Measurements from ENCODE around the gene TRPM5. TPM values are rescaled to one million over a fixed set of nuclear protein-coding genes. Genes with fewer than 3 reads are reported as not detected.
"Not testable (repeated sequence)": the region's sequence is repeated elsewhere in the genome, so short reads cannot be mapped to it uniquely, and the experiment has no call there.

TRPM5 gene
- total and polyA plus RNA-seq, 8 donors: 0.15 to 11.6 (median 0.45) TPM; not detected in 1

DNA sequence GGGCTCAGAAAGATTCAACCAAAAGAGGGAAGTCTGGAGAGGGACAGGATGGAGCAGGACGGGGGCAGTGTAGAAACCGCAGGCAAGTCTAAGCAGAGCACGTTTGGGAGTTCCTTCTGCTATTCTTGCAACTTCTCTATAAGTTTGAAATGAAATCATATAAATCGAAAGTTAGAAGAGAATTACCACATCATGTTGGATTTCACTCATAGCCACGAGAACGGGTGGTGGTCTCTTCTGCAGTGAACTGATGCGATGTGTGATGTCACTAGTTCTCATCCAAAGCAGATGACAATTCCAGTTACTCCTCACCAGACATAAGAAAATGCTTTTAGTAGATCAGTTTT lies 36.5 kb upstream of the TRPM5 start:
- no peak overlapping the region for H3K4me3 ChIP-seq
- intact Hi-C loops (cut with DNase I; ENCODE audit: low total_unique reads): no loop called here
- H3K4me1 ChIP-seq: peaks cover 12 to 21% (median 15%) of the 10 kb centered on the region in 4 donors
- 60 to 71% (median 68%) methylated on average over 7 of the region's 7 CpGs for WGBS, 5 donors
- TF ChIP-seq CTCF (IDR thresholded peaks at IDR 0.05) (no peak), POLR2AphosphoS5 (IDR thresholded peaks at IDR 0.05) (no peak), POLR2A (IDR thresholded peaks at IDR 0.05) (no peak), EP300 (IDR thresholded peaks at IDR 0.05) (no peak)
- H3K9me3 ChIP-seq: peaks cover 0 to 10% (median 5%) of the 10 kb centered on the region in 4 donors
- H3K36me3 ChIP-seq: no peaks in the 10 kb centered on the region
- H3K27me3 ChIP-seq: peaks cover 0 to 18% (median 0%) of the 10 kb centered on the region in 3 donors
- DNase-seq: no peak
- H3K27ac ChIP-seq: peak overlapping the region in 2 of 5 donors; percentile 21 to 52

- Histone ChIP-seq H3K4me1 (peaks cover 12 to 21% (median 15%) of the 10 kb centered on the region in 4 donors), H3K9me3 (peaks cover 0 to 10% (median 5%) of the 10 kb centered on the region in 4 donors), H3K27me3 (peaks cover 0 to 18% (median 0%) of the 10 kb centered on the region in 3 donors)
- WGBS, 5 donors: 65 to 74% (median 73%) methylated on average over 6 of the region's 6 CpGs
- H3K4me3 ChIP-seq; H3K36me3 ChIP-seq; DNase-seq; intact Hi-C loops (cut with DNase I; ENCODE audit: low total_unique reads); H3K27ac ChIP-seq: not testable (repeated sequence)
Measured at GRCh38 chr11:2480067-2480873, 36.0 kb upstream of the TRPM5 start.

DNA sequence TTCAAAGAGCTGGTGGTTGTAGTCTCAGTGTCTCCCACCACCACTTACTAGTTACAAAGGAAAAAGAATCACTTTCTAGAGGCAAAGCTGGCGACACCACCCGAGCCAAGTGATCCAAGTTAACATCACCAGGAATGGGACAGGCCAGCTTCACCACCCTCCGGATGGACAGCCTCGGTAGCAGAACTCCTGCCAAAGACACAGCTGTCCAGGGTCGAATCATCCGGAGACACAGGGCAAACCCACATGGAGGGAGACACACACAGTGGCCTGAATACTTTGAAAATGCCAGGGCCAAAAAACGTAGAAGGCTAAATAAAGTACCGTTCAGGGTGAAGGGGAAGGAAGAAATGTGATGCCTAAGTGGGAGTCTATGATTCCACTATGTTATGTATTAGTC lies 33.6 kb upstream of the TRPM5 start:
- WGBS, 5 donors: 79 to 87% (median 83%) methylated on average over 8 of the region's 8 CpGs
- H3K27me3 ChIP-seq: peaks cover 0 to 14% (median 0%) of the 10 kb centered on the region in 3 donors
- intact Hi-C loops (cut with DNase I; ENCODE audit: low total_unique reads): no loop called here
- peaks cover 12 to 32% (median 18%) of the 10 kb centered on the region in 4 donors for H3K4me1 ChIP-seq
- no peak overlapping the region for H3K4me3 ChIP-seq
- H3K27ac ChIP-seq: peak overlapping the region in 2 of 5 donors; percentile 31 to 74
- no peaks in the 10 kb centered on the region for H3K36me3 ChIP-seq
- no peak for DNase-seq
- peaks cover 0 to 10% (median 5%) of the 10 kb centered on the region in 4 donors for H3K9me3 ChIP-seq
- TF ChIP-seq EP300 (IDR thresholded peaks at IDR 0.05): no peak
- no peak for TF ChIP-seq CTCF (IDR thresholded peaks at IDR 0.05)
- no peak for TF ChIP-seq POLR2A (IDR thresholded peaks at IDR 0.05)
- no peak for TF ChIP-seq POLR2AphosphoS5 (IDR thresholded peaks at IDR 0.05)

DNA sequence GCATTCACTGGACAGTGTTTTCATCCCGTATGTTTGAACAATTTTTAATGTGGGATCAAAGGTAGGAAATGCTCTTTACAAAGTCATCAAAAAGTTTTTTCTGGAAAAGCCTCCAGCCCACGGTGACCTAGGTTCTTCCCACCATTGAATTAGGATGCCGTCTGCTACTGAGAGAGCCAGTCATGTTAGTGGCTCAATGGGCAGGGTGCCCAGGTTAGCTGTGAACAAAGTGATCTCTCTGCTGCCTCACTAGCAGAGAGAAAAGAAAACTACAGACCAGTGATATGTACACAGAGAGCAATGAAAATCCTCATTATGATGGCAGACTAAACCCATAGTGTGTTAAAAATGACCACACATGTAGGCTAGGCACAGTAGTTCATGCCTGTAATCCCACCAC lies 32.9 kb upstream of the TRPM5 start:
- H3K27me3 ChIP-seq: peaks cover 0 to 13% (median 0%) of the 10 kb centered on the region in 3 donors
- H3K4me1 ChIP-seq: peaks cover 5 to 25% (median 13%) of the 10 kb centered on the region in 4 donors
- no peaks in the 10 kb centered on the region for H3K36me3 ChIP-seq
- H3K27ac ChIP-seq: peak overlapping the region in 3 of 5 donors; percentile 17 to 74 (median 31)
- WGBS, 5 donors: 46 to 61% (median 53%) methylated on average over 3 of the region's 3 CpGs
- intact Hi-C loops (cut with DNase I; ENCODE audit: low total_unique reads): no loop called here
- peak in 1 of 2 donors; percentile 70 for DNase-seq
- no peak overlapping the region for H3K4me3 ChIP-seq
- TF ChIP-seq POLR2AphosphoS5 (IDR thresholded peaks at IDR 0.05) (no peak), POLR2A (IDR thresholded peaks at IDR 0.05) (no peak), EP300 (IDR thresholded peaks at IDR 0.05) (no peak), CTCF (IDR thresholded peaks at IDR 0.05) (no peak)
- peaks cover 0 to 10% (median 5%) of the 10 kb centered on the region in 4 donors for H3K9me3 ChIP-seq

Data from stomach (tissue), 9 donors.